SU-DHL-6 (cell line): ENCODE data around the gene TPO.

ENCODE experiments used
- H2AFZ ChIP-seq: fragments of 200-600 bp; sonication (generic); 2 replicates; pipeline ENCODE4 v1.6.1; 2014; ENCODE audit warnings: low read depth, mild to moderate bottlenecking, moderate library complexity, mixed read lengths, antibody characterized with exemption, low read length; ENCODE audit not compliant: severe bottlenecking
- H3F3A ChIP-seq: fragments of 200-600 bp; shearing (Covaris generic); 2 replicates; pipeline ENCODE4 v1.6.0; 2016; ENCODE audit warnings: antibody characterized with exemption, mild to moderate bottlenecking; ENCODE audit not compliant: insufficient read depth
- H3K27ac ChIP-seq: fragments of 200-600 bp; sonication (generic); 2 replicates; pipeline ENCODE4 v1.5.1; 2016; ENCODE audit warnings: low read depth, mild to moderate bottlenecking, low read length, moderate library complexity, mixed read lengths
- H3K27me3 ChIP-seq: fragments of 200-600 bp; sonication (generic), shearing (Covaris generic); 2 replicates; pipeline ENCODE4 v1.6.0; 2014; ENCODE audit warnings: mild to moderate bottlenecking, low read length
- H3K36me3 ChIP-seq: fragments of 200-600 bp; sonication (generic); 2 replicates; pipeline ENCODE4 v1.6.1; 2014; ENCODE audit warnings: mild to moderate bottlenecking, low read length, mixed read lengths
- H3K4me2 ChIP-seq: fragments of 300-600, 200-600 bp; shearing (Covaris generic), sonication (generic); 2 replicates; pipeline ENCODE4 v1.6.0; 2014; ENCODE audit warnings: low read length, low read depth, mild to moderate bottlenecking; ENCODE audit not compliant: poor library complexity, severe bottlenecking
- H3K4me3 ChIP-seq: fragments of 200-600 bp; sonication (generic); 2 replicates; pipeline ENCODE4 v1.5.1; 2014; ENCODE audit warnings: antibody characterized with exemption, low read length, mild to moderate bottlenecking, mixed read lengths; ENCODE audit not compliant: insufficient read depth, poor library complexity, severe bottlenecking
- H3K79me2 ChIP-seq: fragments of 200-600 bp; sonication (generic); 2 replicates; pipeline ENCODE4 v1.6.1; 2014; ENCODE audit warnings: mild to moderate bottlenecking, low read length, moderate library complexity; ENCODE audit not compliant: insufficient read depth
- H3K9ac ChIP-seq: fragments of 200-600 bp; sonication (generic); 2 replicates; pipeline ENCODE4 v1.7.0; 2014; ENCODE audit warnings: mild to moderate bottlenecking, low read length
- H3K9me2 ChIP-seq: fragments of 200-600 bp; sonication (generic); replicated peaks from 2 replicates; pipeline ENCODE4 v1.6.1; 2014; ENCODE audit warnings: low read length; ENCODE audit not compliant: insufficient read depth
- H3K9me3 ChIP-seq: fragments of 200-600 bp; sonication (generic); 2 replicates; pipeline ENCODE4 v1.6.1; 2014; ENCODE audit warnings: low read length, mixed read lengths; ENCODE audit not compliant: insufficient read depth
- H4K20me1 ChIP-seq: fragments of 200-600 bp; sonication (generic); 2 replicates; pipeline ENCODE4 v1.6.1; 2014; ENCODE audit warnings: low read depth, mild to moderate bottlenecking, antibody characterized with exemption, low read length, moderate library complexity, mixed read lengths
- CTCF ChIP-seq: fragments of 200-600 bp; sonication (generic); IDR thresholded peaks from one replicate; pipeline ENCODE4 v1.5.1; 2017; ENCODE audit warnings: antibody characterized with exemption, mild to moderate bottlenecking, low read length, moderate library complexity; ENCODE audit not compliant: insufficient read depth, poor library complexity, severe bottlenecking
- EZH2phosphoT487 ChIP-seq: fragments of 200-600 bp; sonication (generic), shearing (Covaris generic); conservative IDR thresholded peaks from 2 replicates; pipeline ENCODE4 v1.6.1; 2018; ENCODE audit warnings: mild to moderate bottlenecking, antibody characterized with exemption, low read length, moderate library complexity, mixed read lengths

The TPO gene

GRCh38 chr2:1546901-1547300 is 133.6 kb downstream of the TPO start:
- H3K9me3 ChIP-seq, result no peaks in the 10 kb centered on the region
- TF ChIP-seq EZH2phosphoT487 (no peak), CTCF (peak; percentile 11)
- H3K4me2 ChIP-seq, result no peak overlapping the region
- H3K36me3 ChIP-seq, result no peaks in the 10 kb centered on the region
- no peaks in the 10 kb centered on the region for H4K20me1 ChIP-seq
- no peaks in the 10 kb centered on the region for H3K79me2 ChIP-seq
- H3F3A ChIP-seq, result no peaks in the 10 kb centered on the region
- H3K9me2 ChIP-seq, result no peaks in the 10 kb centered on the region
- H3K27ac ChIP-seq, result no peak overlapping the region
- H3K27me3 ChIP-seq, result no peaks in the 10 kb centered on the region
- no peak overlapping the region for H2AFZ ChIP-seq
- no peak overlapping the region for H3K9ac ChIP-seq
- no peak overlapping the region for H3K4me3 ChIP-seq

- Histone ChIP-seq H3K4me2 (no peak overlapping the region), H3K27me3 (no peaks in the 10 kb centered on the region), H4K20me1 (no peaks in the 10 kb centered on the region), H3K9me3 (no peaks in the 10 kb centered on the region), H3K9ac (no peak overlapping the region), H3K36me3 (no peaks in the 10 kb centered on the region), H3K4me3 (no peak overlapping the region), H3K27ac (no peak overlapping the region), H3K9me2 (no peaks in the 10 kb centered on the region), H3K79me2 (no peaks in the 10 kb centered on the region), H3F3A (no peaks in the 10 kb centered on the region), H2AFZ (no peak overlapping the region)
- no peak for TF ChIP-seq CTCF
- TF ChIP-seq EZH2phosphoT487, result no peak
These were observed 135.8 kb downstream of the TPO start for GRCh38 chr2:1548910-1549673.

GRCh38 chr2:1550076-1550475 is 136.8 kb downstream of the TPO start:
- TF ChIP-seq CTCF, result no peak
- TF ChIP-seq EZH2phosphoT487, result no peak
- H3K9me2 ChIP-seq, result no peaks in the 10 kb centered on the region
- no peak overlapping the region for H3K9ac ChIP-seq
- no peak overlapping the region for H3K4me3 ChIP-seq
- no peaks in the 10 kb centered on the region for H3K79me2 ChIP-seq
- H3K27ac ChIP-seq, result no peak overlapping the region
- H3F3A ChIP-seq, result no peaks in the 10 kb centered on the region
- no peaks in the 10 kb centered on the region for H4K20me1 ChIP-seq
- H3K27me3 ChIP-seq, result no peaks in the 10 kb centered on the region
- H3K36me3 ChIP-seq, result no peaks in the 10 kb centered on the region
- H3K4me2 ChIP-seq, result no peak overlapping the region
- no peaks in the 10 kb centered on the region for H3K9me3 ChIP-seq
- no peak overlapping the region for H2AFZ ChIP-seq
